ENCODE results near the gene MYO6.

The MYO6 gene

DNA sequence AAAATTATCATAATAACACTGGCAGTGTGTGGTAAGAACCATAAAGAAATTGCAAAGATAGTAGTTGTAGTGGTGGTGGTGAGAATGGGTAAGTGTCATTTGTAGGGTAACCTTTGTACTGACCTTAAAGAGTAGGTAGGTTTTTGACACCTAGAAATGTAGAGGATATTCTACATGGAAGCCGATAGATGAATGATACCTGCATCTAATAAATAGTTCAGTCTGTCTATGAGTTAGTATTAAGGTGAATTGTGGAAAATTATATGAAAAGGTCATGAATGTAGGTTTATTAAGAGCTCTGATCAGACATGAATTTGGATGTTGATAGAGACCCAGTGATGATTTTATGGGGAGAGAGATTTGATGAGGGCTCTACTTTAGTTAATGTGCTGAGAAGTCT, 78.1 kb downstream of the MYO6 start:
- Mint-ChIP-seq H3K27ac (no peak overlapping the region), H3K36me3 (ENCODE audit: low read depth) (no peaks in the 10 kb centered on the region), H3K27me3 (no peaks in the 10 kb centered on the region), H3K4me3 (no peak overlapping the region), H3K9me3 (no peaks in the 10 kb centered on the region), H3K4me1 (ENCODE audit: low read depth) (peaks cover 13% of the 10 kb centered on the region)
- DNase-seq = no peak

DNA sequence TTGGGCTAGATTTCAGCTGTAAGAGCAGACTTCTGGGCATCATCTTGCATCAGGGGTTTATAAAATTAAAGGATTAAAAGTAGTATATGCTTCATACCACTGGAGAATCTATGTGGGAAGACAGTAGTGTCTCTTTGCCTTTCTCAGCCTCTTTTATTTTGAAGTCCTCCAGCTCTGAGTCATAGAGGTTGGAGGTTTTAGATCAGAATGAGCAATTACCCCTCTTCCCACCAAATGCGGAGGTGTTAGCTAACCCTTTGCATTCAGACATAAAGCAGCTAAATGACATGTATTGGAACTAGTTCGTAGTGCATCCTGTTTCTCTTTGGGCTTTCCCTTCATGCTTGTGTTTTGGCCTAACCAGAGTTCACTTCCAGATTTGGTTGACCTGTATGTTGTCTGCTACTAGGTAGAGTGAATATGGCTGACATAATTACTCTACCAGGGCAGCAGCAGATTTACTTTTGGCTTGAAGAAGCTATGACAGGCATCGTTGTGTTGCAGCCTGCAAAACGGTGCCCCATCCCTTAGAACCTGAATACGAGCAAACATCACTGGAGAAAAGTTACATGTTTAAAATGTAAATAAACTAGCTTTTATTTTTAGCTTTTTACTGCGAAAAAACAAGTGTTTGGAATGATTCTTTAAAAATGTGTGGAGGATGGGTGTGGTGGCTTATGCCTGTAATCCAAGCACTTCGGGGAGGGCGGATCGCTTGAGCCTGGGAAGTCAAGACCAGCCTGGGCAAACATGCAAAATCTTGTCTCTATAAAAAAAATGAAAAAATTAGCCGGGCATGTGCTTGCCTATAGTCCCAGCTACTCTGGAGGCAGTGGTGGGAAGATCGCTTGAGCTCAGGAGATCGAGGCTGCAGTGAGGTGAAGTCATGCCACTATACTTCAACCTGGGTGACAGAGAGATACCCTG, 82.2 kb downstream of the MYO6 start:
- Mint-ChIP-seq H3K4me1 (ENCODE audit: low read depth) (peaks cover 13% of the 10 kb centered on the region), H3K27me3 (no peaks in the 10 kb centered on the region), H3K36me3 (ENCODE audit: low read depth) (no peaks in the 10 kb centered on the region), H3K9me3 (no peaks in the 10 kb centered on the region), H3K27ac (no peak overlapping the region), H3K4me3 (no peak overlapping the region)
- no peak for DNase-seq

DNA sequence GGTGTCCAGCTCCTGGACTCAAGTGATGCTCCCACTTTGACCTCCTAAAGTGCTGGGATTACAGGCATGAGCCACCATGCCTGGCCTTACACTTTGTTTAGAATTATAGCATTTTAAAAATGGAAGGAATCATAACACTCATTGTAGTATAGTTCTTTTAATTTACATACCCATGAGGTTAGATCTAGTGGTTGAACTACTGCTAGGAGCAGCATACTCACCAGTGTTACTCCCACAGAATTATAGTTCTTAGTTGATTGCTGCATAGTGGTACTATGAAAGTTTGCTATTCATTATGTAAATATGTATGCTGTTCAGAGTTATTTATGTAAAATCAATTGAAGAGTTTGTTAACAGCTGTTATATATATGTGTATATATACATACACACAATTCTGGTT, 85.4 kb downstream of the MYO6 start:
- peaks cover 13% of the 10 kb centered on the region for H3K4me1 Mint-ChIP-seq (ENCODE audit: low read depth)
- DNase-seq = no peak
- no peaks in the 10 kb centered on the region for H3K9me3 Mint-ChIP-seq
- no peak overlapping the region for H3K27ac Mint-ChIP-seq
- H3K4me3 Mint-ChIP-seq = no peak overlapping the region
- no peaks in the 10 kb centered on the region for H3K36me3 Mint-ChIP-seq (ENCODE audit: low read depth)
- no peaks in the 10 kb centered on the region for H3K27me3 Mint-ChIP-seq

DNA sequence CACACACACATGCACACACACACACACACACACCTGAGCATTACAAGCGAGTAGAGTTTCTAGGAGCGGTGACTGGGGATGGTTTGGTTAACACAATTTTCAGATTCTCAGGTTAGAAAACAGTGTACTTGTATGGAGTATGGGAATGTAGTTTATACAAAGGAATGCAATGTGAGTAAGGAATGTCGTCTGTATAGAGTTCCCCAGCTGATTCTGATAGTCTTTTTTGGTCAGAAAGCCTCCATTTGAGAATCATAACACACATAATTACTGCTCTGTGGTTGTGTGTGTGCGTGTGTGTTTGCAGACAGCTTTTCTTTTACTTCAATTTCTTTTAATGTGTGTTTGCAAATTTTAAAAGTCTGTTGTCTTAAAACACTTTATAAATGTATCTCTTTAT, 93.2 kb downstream of the MYO6 start:
- no peak for DNase-seq
- H3K4me1 Mint-ChIP-seq (ENCODE audit: low read depth) = no peaks in the 10 kb centered on the region
- H3K27me3 Mint-ChIP-seq = peaks cover 3% of the 10 kb centered on the region
- H3K9me3 Mint-ChIP-seq = no peaks in the 10 kb centered on the region
- no peaks in the 10 kb centered on the region for H3K36me3 Mint-ChIP-seq (ENCODE audit: low read depth)
- H3K27ac Mint-ChIP-seq = no peak overlapping the region
- no peak overlapping the region for H3K4me3 Mint-ChIP-seq

DNA sequence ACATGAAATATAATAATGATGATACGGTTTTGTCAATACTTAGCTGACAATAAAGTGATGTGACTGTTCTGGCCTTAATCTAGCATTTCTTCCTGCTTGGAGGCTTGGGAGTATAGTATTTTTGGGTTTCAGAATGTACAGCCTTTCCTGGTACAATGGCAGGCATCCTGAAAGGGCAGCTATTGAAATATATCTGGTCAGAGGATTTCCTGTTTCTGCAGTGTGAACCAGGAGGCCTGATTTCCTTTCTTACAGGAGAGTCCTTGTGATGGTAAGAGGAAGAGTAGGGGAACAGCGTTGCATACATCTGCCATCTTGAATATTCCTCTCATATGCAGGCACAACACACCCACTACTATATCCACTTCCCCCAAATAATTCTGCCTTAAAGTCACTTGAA, 93.7 kb downstream of the MYO6 start:
- Mint-ChIP-seq H3K36me3 (ENCODE audit: low read depth) (no peaks in the 10 kb centered on the region), H3K27ac (no peak overlapping the region), H3K4me1 (ENCODE audit: low read depth) (no peaks in the 10 kb centered on the region), H3K4me3 (no peak overlapping the region), H3K9me3 (no peaks in the 10 kb centered on the region), H3K27me3 (peaks cover 3% of the 10 kb centered on the region)
- no peak for DNase-seq

DNA sequence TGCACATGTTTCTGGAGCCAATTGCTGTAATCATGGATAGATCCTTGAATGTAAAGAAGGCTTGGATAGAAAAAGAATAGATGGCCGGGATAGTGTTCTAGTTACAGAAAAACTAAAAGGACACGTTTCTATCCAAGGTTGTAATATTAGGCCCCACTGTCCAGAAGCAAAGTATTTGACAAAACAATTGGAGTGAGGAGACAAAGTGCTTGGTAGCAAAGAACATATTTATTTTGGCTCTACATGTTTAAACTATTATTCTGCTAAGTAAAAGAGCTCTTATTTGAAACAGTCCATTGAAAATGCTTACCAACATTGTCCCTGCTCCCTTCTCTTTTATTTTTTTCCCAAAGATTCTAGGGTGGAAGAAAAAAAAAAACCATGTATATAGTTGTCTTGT, 94.4 kb downstream of the MYO6 start:
- Mint-ChIP-seq H3K27me3 (peaks cover 5% of the 10 kb centered on the region), H3K4me1 (ENCODE audit: low read depth) (no peaks in the 10 kb centered on the region), H3K36me3 (ENCODE audit: low read depth) (no peaks in the 10 kb centered on the region), H3K4me3 (no peak overlapping the region), H3K9me3 (no peaks in the 10 kb centered on the region), H3K27ac (no peak overlapping the region)
- no peak for DNase-seq

DNA sequence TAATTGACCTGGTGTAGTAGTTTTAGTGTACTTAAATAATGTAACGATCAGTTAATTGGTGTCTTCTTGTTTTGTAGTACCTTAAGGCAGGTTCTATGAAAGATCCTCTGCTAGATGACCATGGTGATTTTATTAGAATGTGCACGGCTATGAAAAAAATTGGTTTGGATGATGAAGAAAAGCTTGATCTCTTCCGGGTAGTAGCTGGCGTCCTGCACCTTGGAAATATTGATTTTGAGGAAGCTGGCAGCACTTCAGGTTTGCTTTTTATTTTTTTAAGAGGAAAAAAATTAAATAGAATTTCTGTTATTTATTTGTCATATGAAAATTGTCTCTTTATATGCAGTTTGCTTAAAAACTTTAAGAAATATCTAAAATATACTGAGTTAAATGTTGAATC, 99.2 kb downstream of the MYO6 start:
- Mint-ChIP-seq H3K4me1 (ENCODE audit: low read depth) (no peaks in the 10 kb centered on the region), H3K27me3 (peaks cover 2% of the 10 kb centered on the region), H3K4me3 (no peak overlapping the region), H3K36me3 (ENCODE audit: low read depth) (no peaks in the 10 kb centered on the region), H3K9me3 (no peaks in the 10 kb centered on the region), H3K27ac (no peak overlapping the region)
- no peak for DNase-seq

DNA sequence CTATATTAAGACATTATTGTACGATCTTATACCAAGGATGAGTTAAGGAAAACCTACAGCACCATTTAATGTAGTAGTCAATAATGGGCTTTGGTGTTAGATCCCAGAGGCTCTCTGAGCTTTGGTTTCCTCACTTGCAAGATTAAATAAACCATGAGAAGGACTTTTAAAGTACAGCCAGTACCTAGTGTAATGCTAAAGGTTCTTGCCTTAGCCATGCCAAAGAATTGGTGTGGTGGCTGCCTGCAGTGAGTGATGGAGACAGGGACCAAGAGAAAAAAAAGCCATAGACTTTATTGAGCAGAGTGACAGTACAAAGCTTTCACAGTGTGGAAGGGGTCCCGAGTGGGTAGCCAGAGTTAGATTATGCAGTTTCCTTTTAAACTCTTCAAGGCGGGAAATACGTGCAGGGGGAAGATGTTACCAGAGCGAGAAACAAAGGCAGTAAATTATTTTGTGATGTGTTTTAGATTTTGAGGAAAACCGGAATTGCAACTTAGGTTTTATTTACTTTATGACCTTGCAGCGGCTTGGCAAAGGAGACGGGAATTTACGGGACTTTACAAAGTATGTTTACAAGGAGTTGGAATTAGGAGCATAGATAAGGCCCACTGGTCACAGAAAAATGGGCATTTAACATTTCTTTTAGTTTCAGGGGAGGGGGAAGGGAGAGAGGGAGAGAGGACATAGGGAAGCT, 100.4 kb downstream of the MYO6 start:
- Mint-ChIP-seq H3K9me3 (no peaks in the 10 kb centered on the region), H3K36me3 (ENCODE audit: low read depth) (no peaks in the 10 kb centered on the region), H3K27me3 (peaks cover 3% of the 10 kb centered on the region), H3K4me1 (ENCODE audit: low read depth) (no peaks in the 10 kb centered on the region), H3K27ac (no peak overlapping the region), H3K4me3 (no peak overlapping the region)
- DNase-seq = no peak

DNA sequence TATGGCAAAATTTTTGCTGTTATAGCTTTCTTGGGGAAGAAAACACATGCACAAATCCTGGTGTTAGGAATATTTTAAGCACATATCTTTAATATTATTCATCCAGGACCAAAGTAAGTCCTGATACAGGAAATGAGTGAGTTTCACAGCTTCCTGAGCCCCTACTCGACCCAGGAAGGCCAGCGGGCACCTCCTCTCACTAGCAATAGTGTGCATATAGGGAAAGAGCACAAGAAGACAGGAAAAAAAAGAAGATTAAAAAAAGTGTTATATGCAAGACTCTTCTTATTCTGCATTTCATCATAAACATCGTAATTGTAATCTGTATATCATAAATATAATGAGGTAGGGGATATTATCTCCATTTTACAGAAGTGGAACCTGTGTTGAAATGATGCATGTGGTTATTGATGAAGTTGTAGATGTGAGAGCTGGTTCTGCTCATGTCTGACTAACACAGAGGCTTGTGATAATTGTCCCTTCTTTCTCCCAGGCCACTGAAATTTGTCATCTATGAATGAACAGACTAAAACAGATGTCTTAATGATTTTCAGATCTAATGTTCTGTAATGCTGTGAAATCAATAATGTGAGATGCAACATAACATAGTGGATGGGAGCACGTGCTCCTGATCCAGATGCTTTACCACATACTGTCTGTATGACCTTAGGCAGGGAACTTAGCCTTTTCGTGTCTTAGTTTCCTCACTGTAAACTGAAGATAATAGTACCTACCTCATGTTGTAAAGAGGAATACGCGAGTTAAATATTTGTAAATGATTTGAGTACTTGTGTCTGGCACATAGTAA, 101.2 kb downstream of the MYO6 start:
- Mint-ChIP-seq H3K4me3 (no peak overlapping the region), H3K4me1 (ENCODE audit: low read depth) (no peaks in the 10 kb centered on the region), H3K36me3 (ENCODE audit: low read depth) (no peaks in the 10 kb centered on the region), H3K27ac (no peak overlapping the region), H3K9me3 (no peaks in the 10 kb centered on the region), H3K27me3 (peaks cover 5% of the 10 kb centered on the region)
- no peak for DNase-seq

DNA sequence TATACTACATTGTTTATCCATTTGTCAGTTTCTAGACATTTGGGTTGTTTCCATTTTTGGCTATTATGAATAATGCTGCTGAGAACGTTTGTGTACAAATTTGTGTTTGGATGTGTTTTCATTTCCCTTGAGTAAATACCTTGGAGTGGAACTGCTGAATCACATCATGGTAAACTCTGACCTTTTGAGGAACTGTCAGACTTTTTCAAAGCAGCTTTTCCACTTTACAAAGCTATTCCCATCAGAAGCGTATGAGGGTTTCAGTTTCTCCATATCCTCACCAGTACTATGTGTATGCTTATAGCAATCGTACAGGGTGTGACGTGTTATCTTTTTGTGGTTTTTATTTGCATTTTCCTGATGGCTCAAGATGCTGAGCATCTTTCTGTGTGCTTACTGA, 103.7 kb downstream of the MYO6 start:
- Mint-ChIP-seq H3K4me1 (ENCODE audit: low read depth) (no peaks in the 10 kb centered on the region), H3K27ac (no peak overlapping the region), H3K27me3 (peaks cover 5% of the 10 kb centered on the region), H3K36me3 (ENCODE audit: low read depth) (no peaks in the 10 kb centered on the region), H3K9me3 (no peaks in the 10 kb centered on the region), H3K4me3 (no peak overlapping the region)
- no peak for DNase-seq

DNA sequence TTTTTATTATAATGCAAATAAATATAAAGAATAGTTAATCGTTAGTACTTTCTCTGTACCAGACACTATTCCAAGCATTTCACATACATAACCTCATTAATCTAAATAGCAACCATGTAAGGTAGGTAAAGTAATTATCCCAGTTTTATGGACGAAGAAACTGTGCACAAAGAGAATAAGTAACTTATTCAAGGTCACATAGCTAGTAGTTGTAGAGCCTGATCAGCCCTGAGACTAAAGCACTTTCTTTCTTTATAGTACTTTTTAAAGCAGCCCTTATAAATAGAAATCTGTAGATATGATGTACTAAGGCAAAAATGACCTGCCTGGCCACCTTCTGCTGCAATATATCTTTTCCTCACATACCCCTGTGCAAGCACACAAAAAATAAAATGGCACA, 104.8 kb downstream of the MYO6 start:
- DNase-seq = no peak
- no peak overlapping the region for H3K4me3 Mint-ChIP-seq
- no peaks in the 10 kb centered on the region for H3K36me3 Mint-ChIP-seq (ENCODE audit: low read depth)
- H3K27me3 Mint-ChIP-seq = peaks cover 2% of the 10 kb centered on the region
- H3K4me1 Mint-ChIP-seq (ENCODE audit: low read depth) = no peaks in the 10 kb centered on the region
- no peak overlapping the region for H3K27ac Mint-ChIP-seq
- no peaks in the 10 kb centered on the region for H3K9me3 Mint-ChIP-seq

DNA sequence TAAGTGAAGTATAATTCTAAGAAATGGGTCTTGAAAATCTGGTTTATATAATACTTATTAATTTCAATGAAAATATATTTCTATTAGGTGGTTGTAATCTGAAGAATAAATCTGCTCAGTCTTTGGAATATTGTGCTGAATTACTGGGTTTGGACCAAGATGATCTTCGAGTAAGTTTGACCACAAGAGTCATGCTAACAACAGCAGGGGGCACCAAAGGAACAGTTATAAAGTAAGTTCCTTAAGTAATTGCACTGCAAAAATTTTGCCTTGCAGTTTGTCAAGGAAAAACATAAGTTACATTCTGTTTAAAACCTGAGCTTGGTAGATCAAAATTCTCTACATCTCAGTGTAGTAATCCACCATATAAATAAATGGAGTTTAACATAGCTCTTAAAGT, 106.0 kb downstream of the MYO6 start:
- H3K27me3 Mint-ChIP-seq = peaks cover 5% of the 10 kb centered on the region
- no peak for DNase-seq
- H3K27ac Mint-ChIP-seq = no peak overlapping the region
- H3K36me3 Mint-ChIP-seq (ENCODE audit: low read depth) = no peaks in the 10 kb centered on the region
- H3K9me3 Mint-ChIP-seq = no peaks in the 10 kb centered on the region
- no peak overlapping the region for H3K4me3 Mint-ChIP-seq
- no peaks in the 10 kb centered on the region for H3K4me1 Mint-ChIP-seq (ENCODE audit: low read depth)

DNA sequence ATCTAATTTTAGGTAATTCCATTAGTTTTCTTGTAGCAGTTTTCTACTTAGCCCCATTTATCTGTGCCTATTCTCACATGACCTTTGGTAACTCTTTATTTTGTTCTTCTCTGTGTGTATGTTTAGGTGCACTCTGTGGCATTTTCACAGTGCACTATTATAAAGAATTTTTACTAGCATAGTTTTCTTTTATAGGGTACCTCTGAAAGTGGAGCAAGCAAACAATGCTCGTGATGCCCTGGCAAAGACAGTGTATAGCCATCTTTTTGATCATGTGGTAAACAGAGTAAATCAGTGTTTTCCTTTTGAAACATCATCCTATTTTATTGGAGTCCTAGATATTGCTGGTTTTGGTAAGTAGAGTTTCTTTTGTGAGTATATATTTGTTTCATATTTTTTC, 107.9 kb downstream of the MYO6 start:
- H3K27me3 Mint-ChIP-seq = peaks cover 6% of the 10 kb centered on the region
- H3K4me3 Mint-ChIP-seq = no peak overlapping the region
- H3K36me3 Mint-ChIP-seq (ENCODE audit: low read depth) = no peaks in the 10 kb centered on the region
- no peak overlapping the region for H3K27ac Mint-ChIP-seq
- H3K4me1 Mint-ChIP-seq (ENCODE audit: low read depth) = no peaks in the 10 kb centered on the region
- DNase-seq = no peak
- no peaks in the 10 kb centered on the region for H3K9me3 Mint-ChIP-seq

DNA sequence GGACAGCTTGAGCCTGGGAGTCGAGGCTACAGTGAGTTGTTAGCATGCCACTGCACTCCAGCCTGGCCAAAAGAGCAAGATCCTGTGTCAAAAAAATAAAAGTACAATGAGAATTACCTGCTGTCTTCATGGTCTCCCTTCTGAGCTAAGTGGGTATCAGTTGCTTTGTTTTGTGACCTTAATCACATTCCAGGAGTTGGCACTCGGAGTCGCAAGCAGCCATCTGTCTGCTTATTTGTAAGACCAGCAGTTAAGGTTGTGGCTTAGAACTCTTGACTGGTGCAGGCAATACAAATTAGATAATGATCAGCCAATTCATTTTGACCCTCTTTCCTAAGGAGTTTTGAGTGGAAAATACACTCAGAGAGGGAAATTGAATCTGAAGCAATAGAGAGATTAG, 114.0 kb downstream of the MYO6 start:
- Mint-ChIP-seq H3K4me3 (no peak overlapping the region), H3K4me1 (ENCODE audit: low read depth) (no peaks in the 10 kb centered on the region), H3K27ac (no peak overlapping the region), H3K27me3 (peaks cover 4% of the 10 kb centered on the region), H3K36me3 (ENCODE audit: low read depth) (no peaks in the 10 kb centered on the region), H3K9me3 (no peaks in the 10 kb centered on the region)
- DNase-seq = no peak

DNA sequence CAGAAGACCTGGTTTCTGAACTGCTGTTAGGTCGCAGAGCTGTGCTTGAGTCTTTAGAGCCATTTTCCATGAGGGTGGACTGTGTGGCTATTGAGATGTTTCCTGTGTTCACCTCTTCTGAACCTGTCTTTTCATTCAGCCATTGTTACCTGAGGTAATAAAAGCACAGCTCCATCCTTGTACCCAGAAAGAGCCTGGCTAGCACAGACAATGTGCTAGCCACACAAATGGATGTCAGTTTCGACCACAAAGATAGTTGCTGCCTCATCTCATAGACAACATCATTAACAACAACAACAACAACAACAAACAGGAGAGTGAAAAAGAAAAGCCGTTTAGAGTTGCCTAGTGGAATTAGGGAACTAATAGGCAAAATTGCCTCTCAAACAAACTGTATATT, 114.7 kb downstream of the MYO6 start:
- DNase-seq = no peak
- H3K36me3 Mint-ChIP-seq (ENCODE audit: low read depth) = no peaks in the 10 kb centered on the region
- H3K4me1 Mint-ChIP-seq (ENCODE audit: low read depth) = no peaks in the 10 kb centered on the region
- H3K27me3 Mint-ChIP-seq = peaks cover 4% of the 10 kb centered on the region
- H3K27ac Mint-ChIP-seq = no peak overlapping the region
- H3K4me3 Mint-ChIP-seq = no peak overlapping the region
- H3K9me3 Mint-ChIP-seq = no peaks in the 10 kb centered on the region
